IMR-90 (cell line): ENCODE measurements around the gene CTSF. TPM values are rescaled to one million over a fixed set of nuclear protein-coding genes. Genes with fewer than 3 reads are reported as not detected.

Source experiments
- ATAC-seq: fragments of 200-7000 bp; cut with Tn5 transposase; 2 replicates; pipeline ENCODE4 v1.9.1; 2020; ENCODE audit warnings: low read depth, mild to moderate bottlenecking, moderate library complexity
- BruUV-seq: library from RNA; stranded (reverse); fragments of 400-500 nt; replicated peaks from 2 replicates; lab custom pipeline; 2021; lab: Mats Ljungman, UMichigan
- CTCF ChIA-PET: fragments of 300-600 bp; formaldehyde crosslinking; extraction: SDS; loops from one replicate; lab custom pipeline; 2021; ENCODE audit warnings: antibody characterized with exemption; lab: Yijun Ruan, JAX
- POLR2A ChIA-PET: fragments of 300-600 bp; sonication (Branson Sonifier 250); formaldehyde crosslinking; loops from one replicate; lab custom pipeline; 2022; ENCODE audit warnings: antibody characterized with exemption; ENCODE audit not compliant: unreplicated experiment; lab: Charles Lee
- DNase-seq: peaks from one replicate; pipeline ENCODE4 v3.0.0; 2013
- H2AFZ ChIP-seq: replicated peaks from 2 replicates; pipeline ENCODE3; 2013; ENCODE audit warnings: low read length, mild to moderate bottlenecking; ENCODE audit not compliant: poor library complexity
- H2AK5ac ChIP-seq: 2 replicates; pipeline ENCODE4 v1.6.1; 2013; ENCODE audit warnings: low read depth, low read length, inconsistent platforms
- H2AK9ac ChIP-seq: replicated peaks from 2 replicates; pipeline ENCODE3; 2013; ENCODE audit warnings: mild to moderate bottlenecking, low read depth, low read length, moderate library complexity; ENCODE audit not compliant: poor library complexity
- H2BK120ac ChIP-seq: 2 replicates; pipeline ENCODE4 v1.6.1; 2013; ENCODE audit warnings: low read depth, low read length, inconsistent platforms
- H2BK15ac ChIP-seq: 3 replicates; pipeline ENCODE4 v1.6.1; 2013; ENCODE audit warnings: low read depth, low read length, inconsistent platforms
- H2BK20ac ChIP-seq: 2 replicates; pipeline ENCODE4 v1.6.1; 2013; ENCODE audit warnings: low read depth, mild to moderate bottlenecking, inconsistent platforms, low read length, moderate library complexity
- H2BK5ac ChIP-seq: 2 replicates; pipeline ENCODE4 v1.6.1; 2013; ENCODE audit warnings: mild to moderate bottlenecking, low read depth, low read length, inconsistent platforms; ENCODE audit not compliant: poor library complexity, severe bottlenecking
- H3K14ac ChIP-seq: replicated peaks from 2 replicates; pipeline ENCODE4 v1.6.1; 2013; ENCODE audit warnings: low read depth, low read length, inconsistent platforms
- H3K18ac ChIP-seq: 2 replicates; pipeline ENCODE4 v1.6.1; 2013; ENCODE audit warnings: low read depth, low read length, control low read depth
- H3K23ac ChIP-seq: 2 replicates; pipeline ENCODE4 v1.6.1; 2013; ENCODE audit warnings: low read depth, low read length, inconsistent platforms
- H3K27ac ChIP-seq: 2 replicates; pipeline ENCODE4 v1.5.1; 2013; ENCODE audit warnings: mild to moderate bottlenecking, control low read depth, low read length; ENCODE audit not compliant: insufficient read depth
- H3K27me3 ChIP-seq: 2 replicates; pipeline ENCODE4 v1.6.1; 2013; ENCODE audit warnings: low read length; ENCODE audit not compliant: control insufficient read depth, insufficient read depth
- H3K36me3 ChIP-seq: 2 replicates; pipeline ENCODE4 v1.6.1; 2013; ENCODE audit warnings: low read length, mixed read lengths; ENCODE audit not compliant: control insufficient read depth, insufficient read depth
- H3K4ac ChIP-seq: 2 replicates; pipeline ENCODE4 v1.6.1; 2013; ENCODE audit warnings: low read depth, low read length, inconsistent platforms
- H3K4me1 ChIP-seq: 2 replicates; pipeline ENCODE4 v1.6.1; 2013; ENCODE audit warnings: low read length, mixed read lengths; ENCODE audit not compliant: control insufficient read depth, insufficient read depth
- H3K4me2 ChIP-seq: 2 replicates; pipeline ENCODE4 v1.6.1; 2013; ENCODE audit warnings: low read depth, mild to moderate bottlenecking, control low read depth, low read length, moderate library complexity
- H3K4me3 ChIP-seq: 2 replicates; pipeline ENCODE4 v1.5.1; 2013; ENCODE audit warnings: low read depth, mild to moderate bottlenecking, control low read depth, low read length, moderate library complexity; ENCODE audit not compliant: insufficient read depth
- H3K56ac ChIP-seq: 2 replicates; pipeline ENCODE4 v1.6.1; 2013; ENCODE audit warnings: low read length, inconsistent platforms; ENCODE audit not compliant: insufficient read depth; ENCODE audit errors: extremely low read depth
- H3K79me1 ChIP-seq, 2 experiments: 2 replicates each; pipeline ENCODE4 v1.6.1; 2013; ENCODE audit warnings: low read length in 2 of 2, inconsistent platforms in 1 of 2, low read depth in 1 of 2
- H3K9ac ChIP-seq: 2 replicates; pipeline ENCODE4 v1.6.1; 2013; ENCODE audit warnings: low read depth, low read length, control low read depth
- H3K9me1 ChIP-seq: 2 replicates; pipeline ENCODE4 v1.6.1; 2013; ENCODE audit warnings: low read length, inconsistent platforms; ENCODE audit not compliant: insufficient read depth
- H3K9me3 ChIP-seq: 2 replicates; pipeline ENCODE4 v1.6.1; 2013; ENCODE audit warnings: low read length; ENCODE audit not compliant: control insufficient read depth, insufficient read depth
- H4K20me1 ChIP-seq: 2 replicates; pipeline ENCODE4 v1.6.1; 2013; ENCODE audit warnings: low read length, inconsistent platforms; ENCODE audit not compliant: insufficient read depth
- H4K5ac ChIP-seq: 2 replicates; pipeline ENCODE4 v1.6.1; 2013; ENCODE audit warnings: mild to moderate bottlenecking, low read depth, low read length, control low read depth
- H4K8ac ChIP-seq, 2 experiments: 2 replicates each; pipeline ENCODE4 v1.6.1; 2013; ENCODE audit warnings: low read depth in 2 of 2, low read length in 2 of 2, control low read depth in 1 of 2, inconsistent platforms in 1 of 2
- H4K91ac ChIP-seq: 2 replicates; pipeline ENCODE4 v1.6.1; 2013; ENCODE audit warnings: low read depth, low read length, inconsistent platforms; ENCODE audit not compliant: insufficient read depth
- BHLHE40 ChIP-seq: fragments of 150-350 bp; IDR thresholded peaks from 2 replicates; pipeline ENCODE4 v1.6.1; 2016; ENCODE audit warnings: mild to moderate bottlenecking, low read depth, low read length
- CEBPB ChIP-seq: IDR thresholded peaks from 2 replicates; pipeline ENCODE4 v1.6.1; 2012; ENCODE audit warnings: low read depth, low read length, improper control_type of control experiment
- CHD1 ChIP-seq: IDR thresholded peaks from 2 replicates; pipeline ENCODE4 v1.6.1; 2012; ENCODE audit warnings: low read depth, low read length, improper control_type of control experiment
- CTCF ChIP-seq: conservative IDR thresholded peaks from 2 replicates; pipeline ENCODE4 v1.5.1; 2012; ENCODE audit warnings: mild to moderate bottlenecking, low read depth, low read length, improper control_type of control experiment
- ELK1 ChIP-seq: fragments of 150-350 bp; IDR thresholded peaks from 2 replicates; pipeline ENCODE4 v1.6.1; 2016; ENCODE audit warnings: low read depth, mild to moderate bottlenecking, low read length, moderate library complexity, borderline replicate concordance
- FOS ChIP-seq: fragments of 150-350 bp; IDR thresholded peaks from 2 replicates; pipeline ENCODE4 v1.6.1; 2016; ENCODE audit warnings: low read depth, low read length
- MAFK ChIP-seq: IDR thresholded peaks from 2 replicates; pipeline ENCODE4 v1.6.1; 2012; ENCODE audit warnings: low read depth, low read length, improper control_type of control experiment
- MAZ ChIP-seq: IDR thresholded peaks from 2 replicates; pipeline ENCODE4 v1.6.1; 2012; ENCODE audit warnings: low read depth, mild to moderate bottlenecking, low read length, improper control_type of control experiment, moderate library complexity, borderline replicate concordance
- MXI1 ChIP-seq: IDR thresholded peaks from 2 replicates; pipeline ENCODE4 v1.6.1; 2012; ENCODE audit warnings: low read depth, mild to moderate bottlenecking, low read length, moderate library complexity, borderline replicate concordance
- NFE2L2 ChIP-seq: fragments of 150-350 bp; IDR thresholded peaks from 2 replicates; pipeline ENCODE4 v1.6.1; 2016; ENCODE audit warnings: low read depth, mild to moderate bottlenecking, low read length
- POLR2A ChIP-seq: IDR thresholded peaks from 2 replicates; pipeline ENCODE4 v1.6.1; 2012; ENCODE audit warnings: mild to moderate bottlenecking, low read depth, low read length
- RAD21 ChIP-seq: IDR thresholded peaks from 2 replicates; pipeline ENCODE4 v1.6.1; 2012; ENCODE audit warnings: low read length, improper control_type of control experiment
- RCOR1 ChIP-seq: IDR thresholded peaks from 2 replicates; pipeline ENCODE4 v1.6.1; 2012; ENCODE audit warnings: mild to moderate bottlenecking, low read length, improper control_type of control experiment; ENCODE audit not compliant: insufficient replicate concordance
- RFX5 ChIP-seq: IDR thresholded peaks from 2 replicates; pipeline ENCODE4 v1.8.0; 2012; ENCODE audit warnings: low read depth, mild to moderate bottlenecking, low read length, moderate library complexity
- SMC3 ChIP-seq: fragments of 150-350 bp; IDR thresholded peaks from 2 replicates; pipeline ENCODE4 v1.6.1; 2016; ENCODE audit warnings: low read depth, mild to moderate bottlenecking, antibody characterized with exemption, low read length, moderate library complexity
- USF2 ChIP-seq: fragments of 150-350 bp; IDR thresholded peaks from 2 replicates; pipeline ENCODE4 v1.6.1; 2017; ENCODE audit warnings: mild to moderate bottlenecking, antibody characterized with exemption, low read length, low read depth
- WGBS, 2 experiments: methylation state at CpG; one replicate each; pipeline versions ENCODE4 v1.1.5 to v1.1.7; 2013; ENCODE audit warnings: missing lambda C conversion rate in 2 of 2; ENCODE audit not compliant: insufficient read length in 1 of 2; ENCODE audit errors: extremely low coverage in 2 of 2; 5-methylcytosine and 5-hydroxymethylcytosine counted together
- dilution Hi-C: fragments of 300-500 bp; cut with HindIII; formaldehyde crosslinking; loops from one replicate; pipeline ENCODE4 v1.14.3; 2018; ENCODE audit warnings: low sequenced_read_pairs; ENCODE audit not compliant: unreplicated experiment
- in situ Hi-C: fragments of 300-500 bp; cut with MboI; formaldehyde crosslinking; loops from 3 replicates; pipeline ENCODE4 v1.14.3; 2019; ENCODE audit warnings: low sequenced_read_pairs, inconsistent platforms, mixed read lengths
- intact Hi-C: fragments of 100-400 bp; cut with micrococcal nuclease; formaldehyde crosslinking; loops from 2 replicates; pipeline ENCODE4 v1.10.0; 2022
- polyA plus RNA-seq, 3 experiments: library from polyadenylated mRNA; depleted of rRNA; stranded (reverse); fragments of >200 nt; gene quantifications; 2 replicates each; pipeline ENCODE4 v1.2.3, GENCODE V29; 2012; ENCODE audit warnings: low replicate concordance in 1 of 3
- total RNA-seq: library from RNA; depleted of rRNA; stranded (reverse); fragments of >200 nt; gene quantifications from 2 replicates; pipeline ENCODE4 v1.2.3, GENCODE V29; 2012

Gene CTSF
- total and polyA plus RNA-seq, 2 of the 4 experiments (the other 2 are of a cell fraction): 4.1 to 16.0 TPM

- H4K8ac ChIP-seq: no peak overlapping the region
- no peak overlapping the region for H2BK120ac ChIP-seq
- 0 out of 2 replicates have a peak, but pooled peaks cover 3% of the 10 kb centered on the region for H3K9me1 ChIP-seq
- no peak overlapping the region for H2BK20ac ChIP-seq
- in situ Hi-C loops: no loop called here
- H2AFZ ChIP-seq: no peak overlapping the region
- ChIA-PET POLR2A (no interaction called here), CTCF (no interaction called here)
- H4K91ac ChIP-seq: no peak overlapping the region
- no peak overlapping the region for H3K18ac ChIP-seq
- H3K36me3 ChIP-seq: peaks cover 4% of the 10 kb centered on the region
- dilution Hi-C loops: no loop called here
- H3K27ac ChIP-seq: no peak overlapping the region
- no peak for DNase-seq
- ATAC-seq: no peak
- no peaks in the 10 kb centered on the region for H3K9me3 ChIP-seq
- no peak overlapping the region for H3K56ac ChIP-seq
- H3K4me1 ChIP-seq: no peaks in the 10 kb centered on the region
- H2AK5ac ChIP-seq: no peak overlapping the region
- no peak overlapping the region for H3K14ac ChIP-seq
- intact Hi-C loops: no loop called here
- H3K9ac ChIP-seq: no peak overlapping the region
- no peak overlapping the region for H3K4me3 ChIP-seq
- no peak overlapping the region for H2BK15ac ChIP-seq
- H3K4ac ChIP-seq: no peak overlapping the region
- H4K20me1 ChIP-seq: no peaks in the 10 kb centered on the region; the same call in 1 of the 2 replicates
- H4K5ac ChIP-seq: no peak overlapping the region
- WGBS, 2 experiments: 82% methylated on average over 11 of the region's 13 CpGs; no CpG with 5 or more reads in 1 of the 2 experiments
- no TSS peak for BruUV-seq
- H3K4me2 ChIP-seq: no peak overlapping the region
- TF ChIP-seq RCOR1 (no peak), MAZ (no peak), ELK1 (no peak), CHD1 (no peak), CEBPB (no peak), USF2 (no peak), FOS (no peak), NFE2L2 (no peak), RFX5 (no peak), CTCF (no peak), SMC3 (no peak), BHLHE40 (no peak), MAFK (no peak), RAD21 (no peak), MXI1 (no peak), POLR2A (no peak)
- H3K79me1 ChIP-seq: no peaks in the 10 kb centered on the region
- H2BK5ac ChIP-seq: no peak overlapping the region
- no peaks in the 10 kb centered on the region for H3K27me3 ChIP-seq
- no peak overlapping the region for H2AK9ac ChIP-seq
- no peak overlapping the region for H3K23ac ChIP-seq
These were observed 38.8 kb downstream of the CTSF start for GRCh38 chr11:66529655-66530054.
